HEK293T (cell line): Measurements from ENCODE around the gene TTC22.

Experiments
- ARNT ChIP-seq: fragments of 450-650 bp; IDR thresholded peaks from 2 replicates; pipeline ENCODE4 v1.6.1; 2017; ENCODE audit warnings: mild to moderate bottlenecking
- BHLHE40 ChIP-seq: fragments of 450-650 bp; IDR thresholded peaks from 2 replicates; pipeline ENCODE4 v1.6.1; 2016; ENCODE audit warnings: mild to moderate bottlenecking, moderate library complexity, borderline replicate concordance
- ELF4 ChIP-seq: fragments of 450-650 bp; IDR thresholded peaks from 2 replicates; pipeline ENCODE4 v1.6.1; 2017; ENCODE audit warnings: antibody characterized with exemption
- FOXA1 ChIP-seq: fragments of 450-650 bp; IDR thresholded peaks from 2 replicates; pipeline ENCODE4 v1.6.1; 2016; ENCODE audit warnings: mild to moderate bottlenecking
- FOXM1 ChIP-seq: fragments of 450-650 bp; IDR thresholded peaks from 2 replicates; pipeline ENCODE4 v1.6.1; 2017; ENCODE audit warnings: mild to moderate bottlenecking, borderline replicate concordance
- L3MBTL2 ChIP-seq: fragments of 450-650 bp; conservative IDR thresholded peaks from 2 replicates; pipeline ENCODE4 v1.6.1; 2016; ENCODE audit warnings: mild to moderate bottlenecking
- LEF1 ChIP-seq: fragments of 450-650 bp; IDR thresholded peaks from 2 replicates; pipeline ENCODE4 v1.6.1; 2017; ENCODE audit warnings: mild to moderate bottlenecking, borderline replicate concordance
- PKNOX1 ChIP-seq: fragments of 450-650 bp; IDR thresholded peaks from 2 replicates; pipeline ENCODE4 v1.6.1; 2016
- SP1 ChIP-seq: fragments of 450-650 bp; IDR thresholded peaks from 2 replicates; pipeline ENCODE4 v1.6.1; 2017
- TARDBP ChIP-seq: fragments of 450-650 bp; IDR thresholded peaks from 2 replicates; pipeline ENCODE4 v1.6.1; 2016
- ZNF384 ChIP-seq: fragments of 450-650 bp; IDR thresholded peaks from 2 replicates; pipeline ENCODE4 v1.6.1; 2016

- no peak for TF ChIP-seq ARNT
- TF ChIP-seq TARDBP: no peak
- no peak for TF ChIP-seq LEF1
- no peak for TF ChIP-seq ELF4
- TF ChIP-seq FOXA1: no peak
- TF ChIP-seq ZNF384: no peak
- no peak for TF ChIP-seq BHLHE40
- TF ChIP-seq SP1: no peak
- no peak for TF ChIP-seq PKNOX1
- TF ChIP-seq L3MBTL2: no peak
- no peak for TF ChIP-seq FOXM1
Observed at GRCh38 chr1:54764922-54765561, 36.1 kb downstream of the TTC22 start.
